Testis (tissue), 2 donors: ENCODE results near the gene PPP1R14C.

ENCODE experiments used
- POLR2A ChIP-seq: fragments of 450-650 bp; IDR thresholded peaks from one replicate; pipeline ENCODE4 v1.6.1; 2017; ENCODE audit warnings: antibody characterized with exemption, mild to moderate bottlenecking, moderate library complexity
- TF ChIP-seq, protein P1 (sequence below), 3 experiments: fragments of 450-650 bp in 2 of 3; fragments of 200-600 bp in 1 of 3; sonication (generic) in 1 of 3; IDR thresholded peaks; one replicate each; pipeline ENCODE4 v1.5.1; 2016 to 2019; ENCODE audit warnings: antibody characterized with exemption in 3 of 3, mild to moderate bottlenecking in 2 of 3, moderate library complexity in 1 of 3

DNA sequence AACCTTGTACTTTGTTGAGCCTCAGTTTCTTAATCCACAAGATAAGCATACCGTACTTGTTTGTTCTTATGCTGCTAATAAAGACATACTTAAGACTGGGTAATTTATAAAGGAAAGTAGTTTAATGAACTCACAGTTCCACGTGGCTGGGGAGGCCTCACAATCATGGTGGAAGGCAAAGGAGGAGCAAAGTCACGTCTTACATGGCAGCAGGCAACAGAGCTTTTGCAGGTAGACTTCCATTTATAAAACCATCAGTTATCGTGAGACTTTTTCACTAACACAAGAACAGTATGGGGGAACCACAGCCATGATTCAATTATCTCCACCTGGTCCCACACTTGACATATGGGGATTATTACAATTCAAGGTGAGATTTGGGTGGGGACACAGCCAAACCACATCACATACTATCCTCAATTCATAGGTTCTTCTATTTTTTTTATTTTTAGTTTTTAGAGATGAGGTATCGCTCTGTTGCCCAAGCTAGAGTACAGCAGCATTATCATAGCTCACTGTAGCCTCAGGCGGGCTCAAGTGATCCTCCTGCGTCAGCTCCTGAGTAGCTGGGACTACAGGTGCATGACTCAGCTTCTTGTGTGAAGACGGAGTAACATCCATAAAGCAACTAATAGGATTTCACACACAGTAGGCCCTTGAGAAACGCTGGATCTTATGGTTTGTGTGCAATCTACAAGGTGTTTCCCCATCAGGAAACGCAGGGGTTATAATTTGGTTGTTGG lies 149.3 kb downstream of the PPP1R14C start:
- TF ChIP-seq, protein P1, sequence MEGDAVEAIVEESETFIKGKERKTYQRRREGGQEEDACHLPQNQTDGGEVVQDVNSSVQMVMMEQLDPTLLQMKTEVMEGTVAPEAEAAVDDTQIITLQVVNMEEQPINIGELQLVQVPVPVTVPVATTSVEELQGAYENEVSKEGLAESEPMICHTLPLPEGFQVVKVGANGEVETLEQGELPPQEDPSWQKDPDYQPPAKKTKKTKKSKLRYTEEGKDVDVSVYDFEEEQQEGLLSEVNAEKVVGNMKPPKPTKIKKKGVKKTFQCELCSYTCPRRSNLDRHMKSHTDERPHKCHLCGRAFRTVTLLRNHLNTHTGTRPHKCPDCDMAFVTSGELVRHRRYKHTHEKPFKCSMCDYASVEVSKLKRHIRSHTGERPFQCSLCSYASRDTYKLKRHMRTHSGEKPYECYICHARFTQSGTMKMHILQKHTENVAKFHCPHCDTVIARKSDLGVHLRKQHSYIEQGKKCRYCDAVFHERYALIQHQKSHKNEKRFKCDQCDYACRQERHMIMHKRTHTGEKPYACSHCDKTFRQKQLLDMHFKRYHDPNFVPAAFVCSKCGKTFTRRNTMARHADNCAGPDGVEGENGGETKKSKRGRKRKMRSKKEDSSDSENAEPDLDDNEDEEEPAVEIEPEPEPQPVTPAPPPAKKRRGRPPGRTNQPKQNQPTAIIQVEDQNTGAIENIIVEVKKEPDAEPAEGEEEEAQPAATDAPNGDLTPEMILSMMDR (IDR thresholded peaks at IDR 0.05): no peak
- TF ChIP-seq POLR2A: no peak
